ENCODE data around the gene PUM2.

- no peak for TF ChIP-seq POLR2A (IDR thresholded peaks at IDR 0.05)
- no peak for TF ChIP-seq CTCF (IDR thresholded peaks at IDR 0.05)
Observed at GRCh38 chr2:20352230-20352578, 1.6 kb upstream of the PUM2 start.

Measured in esophagus squamous epithelium (tissue), 4 donors.